Hippocampal formation (tissue), 2 donors: Measurements from ENCODE around the gene HOOK1.
"Not testable (repeated sequence)": the region's sequence is repeated elsewhere in the genome, so short reads cannot be mapped to it uniquely, and the experiment has no call there.

Experiments used
- DNase-seq, 2 donors: peaks; one replicate each; lab custom pipeline; 2025; lab: John Stamatoyannopoulos, UW

The HOOK1 gene

GRCh38 chr1:59885160-59885832 is 70.5 kb downstream of the HOOK1 start:
- DNase-seq = no peak

- DNase-seq = no peak
Observed at GRCh38 chr1:59892841-59893811, 78.4 kb downstream of the HOOK1 start.

GRCh38 chr1:59897165-59897564 is 82.4 kb downstream of the HOOK1 start:
- DNase-seq = no peak

- DNase-seq = no peak
Observed at GRCh38 chr1:59898927-59899326, 84.2 kb downstream of the HOOK1 start.

GRCh38 chr1:59900640-59901039 is 85.9 kb downstream of the HOOK1 start:
- no peak for DNase-seq

- no peak for DNase-seq
Observed at GRCh38 chr1:59901770-59902388, 87.1 kb downstream of the HOOK1 start.

- peak; percentile 38 to 73 for DNase-seq
Observed at GRCh38 chr1:59903141-59903754, 88.5 kb downstream of the HOOK1 start.

GRCh38 chr1:59906931-59907330 is 92.2 kb downstream of the HOOK1 start:
- no peak for DNase-seq

- DNase-seq = no peak
Observed at GRCh38 chr1:59908084-59908483, 93.3 kb downstream of the HOOK1 start.

GRCh38 chr1:59908682-59909081 is 93.9 kb downstream of the HOOK1 start:
- no peak for DNase-seq

- not testable (repeated sequence) for DNase-seq
Observed at GRCh38 chr1:59914791-59915286, 100.1 kb downstream of the HOOK1 start.

- no peak for DNase-seq
Observed at GRCh38 chr1:59915516-59915915, 100.8 kb downstream of the HOOK1 start.

- DNase-seq = peak; percentile 78 to 87
Observed at GRCh38 chr1:59917026-59917784, 102.5 kb downstream of the HOOK1 start.

- DNase-seq = no peak
Observed at GRCh38 chr1:59917785-59918180, 103.0 kb downstream of the HOOK1 start.

- DNase-seq = no peak
Observed at GRCh38 chr1:59919746-59920145, 105.0 kb downstream of the HOOK1 start.

GRCh38 chr1:59921258-59921899 is 106.6 kb downstream of the HOOK1 start:
- not testable (repeated sequence) for DNase-seq

- DNase-seq = no peak
Observed at GRCh38 chr1:59924653-59925052, 109.9 kb downstream of the HOOK1 start.
